Nephron progenitor cell (in vitro differentiated cells): ENCODE results near the gene SRMS.

ENCODE experiments used
- DNase-seq: peaks from one replicate; pipeline ENCODE4 v3.0.0; 2021
- H3K27ac Mint-ChIP-seq: 2 replicates; pipeline ENCODE4 v1.8.0; 2021; ENCODE audit warnings: mild to moderate bottlenecking, moderate library complexity, mixed read lengths
- H3K27me3 Mint-ChIP-seq: 2 replicates; pipeline ENCODE4 v1.8.0; 2021; ENCODE audit warnings: mild to moderate bottlenecking, low read depth, mixed read lengths; ENCODE audit not compliant: poor library complexity
- H3K36me3 Mint-ChIP-seq: 2 replicates; pipeline ENCODE4 v1.8.0; 2021; ENCODE audit warnings: low read depth, mixed read lengths
- H3K4me1 Mint-ChIP-seq: 2 replicates; pipeline ENCODE4 v1.8.0; 2021; ENCODE audit warnings: mixed read lengths
- H3K4me3 Mint-ChIP-seq: 2 replicates; pipeline ENCODE4 v1.8.0; 2021; ENCODE audit warnings: mild to moderate bottlenecking, moderate library complexity, mixed read lengths
- H3K9me3 Mint-ChIP-seq: 2 replicates; pipeline ENCODE4 v1.8.0; 2021; ENCODE audit warnings: mild to moderate bottlenecking, moderate library complexity, mixed read lengths
- CTCF ChIP-seq: fragments of 200-600 bp; sonication (generic); IDR thresholded peaks from 2 replicates; pipeline ENCODE4 v1.5.0; 2021; ENCODE audit warnings: antibody characterized with exemption

The SRMS gene

GRCh38 chr20:63496596-63497120, 50.9 kb downstream of the SRMS start:
- Mint-ChIP-seq H3K4me3 (no peak overlapping the region), H3K9me3 (no peaks in the 10 kb centered on the region), H3K27me3 (peaks cover 75% of the 10 kb centered on the region), H3K36me3 (no peaks in the 10 kb centered on the region), H3K27ac (no peak overlapping the region), H3K4me1 (peaks cover 6% of the 10 kb centered on the region)
- DNase-seq = no peak
- no peak for TF ChIP-seq CTCF

DNA sequence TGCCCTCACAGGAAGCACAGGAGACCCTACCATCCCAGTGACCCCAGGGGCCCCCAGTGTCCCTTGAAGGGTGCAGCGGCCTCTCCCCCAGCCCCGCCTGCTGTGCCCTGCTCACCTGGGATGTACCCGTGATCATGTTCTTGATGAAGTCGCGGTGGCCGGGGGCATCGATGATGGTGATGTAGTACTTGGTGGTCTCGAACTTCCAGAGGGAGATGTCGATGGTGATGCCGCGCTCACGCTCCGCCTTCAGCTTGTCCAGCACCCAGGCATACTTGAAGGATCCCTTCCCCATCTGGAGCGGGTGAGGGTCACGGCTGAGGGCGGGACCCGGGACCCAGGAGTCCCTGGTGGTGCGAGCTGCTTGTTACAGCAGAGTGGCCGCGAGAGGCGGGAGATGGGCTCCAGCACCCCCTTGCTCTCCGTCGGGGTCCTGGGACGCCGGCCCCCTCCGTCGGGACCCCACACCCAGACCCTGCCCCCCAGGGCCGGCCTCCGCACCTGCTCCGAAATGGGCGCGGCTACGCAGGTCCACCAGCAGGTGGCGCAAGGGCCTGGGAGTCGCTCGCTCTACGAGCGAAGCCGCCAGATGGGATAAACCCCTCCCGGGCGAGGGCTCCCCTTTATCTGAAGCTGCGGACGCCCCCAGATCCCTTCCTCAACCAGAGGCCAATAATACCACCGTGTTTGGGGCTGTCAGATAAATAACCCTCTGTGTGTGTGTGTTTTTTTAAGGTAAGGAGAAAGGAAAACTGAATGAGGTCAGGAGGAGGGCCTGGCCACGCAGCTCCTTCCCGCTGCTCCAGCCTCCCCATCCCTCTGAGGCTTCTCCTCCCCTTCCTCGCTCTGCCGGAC, 51.6 kb downstream of the SRMS start:
- Mint-ChIP-seq H3K4me3 (no peak overlapping the region), H3K4me1 (peaks cover 2% of the 10 kb centered on the region), H3K27ac (no peak overlapping the region), H3K36me3 (no peaks in the 10 kb centered on the region), H3K9me3 (no peaks in the 10 kb centered on the region), H3K27me3 (peaks cover 76% of the 10 kb centered on the region)
- peak; percentile 87 for DNase-seq
- peak; percentile 96 for TF ChIP-seq CTCF

- peaks cover 78% of the 10 kb centered on the region for H3K27me3 Mint-ChIP-seq
- no peaks in the 10 kb centered on the region for H3K9me3 Mint-ChIP-seq
- H3K27ac Mint-ChIP-seq = no peak overlapping the region
- no peaks in the 10 kb centered on the region for H3K36me3 Mint-ChIP-seq
- DNase-seq = no peak
- TF ChIP-seq CTCF = no peak
- H3K4me3 Mint-ChIP-seq = no peak overlapping the region
- H3K4me1 Mint-ChIP-seq = no peaks in the 10 kb centered on the region
Measured at GRCh38 chr20:63495167-63495720, 52.3 kb downstream of the SRMS start.

DNA sequence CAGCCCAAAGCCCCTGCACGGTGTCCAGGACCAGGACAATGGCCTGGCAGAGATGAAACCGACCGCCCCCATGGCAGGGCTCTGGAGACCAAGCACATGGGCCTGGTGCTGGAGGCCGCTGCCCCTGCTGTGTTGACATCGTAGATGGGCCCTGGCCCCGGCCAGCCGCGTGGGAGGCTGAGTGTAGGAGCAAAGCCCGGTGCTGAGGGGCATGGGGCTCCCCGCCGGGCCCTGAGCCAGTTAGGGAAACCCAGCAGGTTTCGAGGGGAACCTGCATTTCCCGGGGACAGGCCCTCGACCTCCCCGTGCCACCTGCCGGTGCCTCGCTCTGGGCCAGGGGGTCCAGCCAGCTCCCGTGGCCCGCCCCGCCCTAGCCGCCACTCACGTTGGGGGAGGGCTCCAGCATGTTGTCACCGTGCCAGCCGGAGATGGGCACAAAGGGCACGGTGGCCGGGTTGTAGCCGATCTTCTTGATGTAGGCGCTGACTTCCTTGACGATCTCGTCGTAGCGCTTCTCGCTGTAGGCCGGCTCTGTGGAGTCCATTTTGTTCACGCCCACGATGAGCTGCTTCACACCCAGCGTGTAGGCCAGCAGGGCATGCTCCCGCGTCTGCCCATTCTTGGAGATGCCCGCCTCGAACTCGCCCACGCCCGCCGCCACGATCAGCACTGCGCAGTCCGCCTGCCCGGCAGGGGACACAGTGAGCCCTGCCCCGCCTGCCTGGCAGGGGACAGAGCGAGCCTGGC, 53.0 kb downstream of the SRMS start:
- Mint-ChIP-seq H3K27me3 (peaks cover 78% of the 10 kb centered on the region), H3K9me3 (no peaks in the 10 kb centered on the region), H3K4me1 (no peaks in the 10 kb centered on the region), H3K27ac (no peak overlapping the region), H3K4me3 (no peak overlapping the region), H3K36me3 (no peaks in the 10 kb centered on the region)
- DNase-seq = no peak
- TF ChIP-seq CTCF = no peak

GRCh38 chr20:63494084-63494419, 53.5 kb downstream of the SRMS start:
- TF ChIP-seq CTCF = no peak
- no peaks in the 10 kb centered on the region for H3K36me3 Mint-ChIP-seq
- DNase-seq = no peak
- peaks cover 78% of the 10 kb centered on the region for H3K27me3 Mint-ChIP-seq
- H3K4me3 Mint-ChIP-seq = no peak overlapping the region
- H3K4me1 Mint-ChIP-seq = no peaks in the 10 kb centered on the region
- H3K9me3 Mint-ChIP-seq = no peaks in the 10 kb centered on the region
- H3K27ac Mint-ChIP-seq = no peak overlapping the region
